K562 (cell line): Measurements from ENCODE around the gene IFFO2. TPM values are rescaled to one million over a fixed set of nuclear protein-coding genes. Genes with fewer than 3 reads are reported as not detected.

Experiments
- CAMTA2 ChIP-seq: fragments of 250-450 bp; sonication (Bioruptor Pico); conservative IDR thresholded peaks from 2 replicates; pipeline ENCODE4 v1.5.1; 2022
- CCNT2 ChIP-seq: IDR thresholded peaks from 2 replicates; pipeline ENCODE4 v1.6.1; 2011; ENCODE audit warnings: borderline replicate concordance, low read depth, mild to moderate bottlenecking, moderate library complexity, mixed read lengths, low read length; ENCODE audit not compliant: insufficient read length; ENCODE audit errors: extremely low read depth
- COPS2 ChIP-seq: fragments of 450-650 bp; conservative IDR thresholded peaks from 2 replicates; pipeline ENCODE4 v1.6.1; 2016; ENCODE audit warnings: mild to moderate bottlenecking, moderate library complexity
- ESRRA ChIP-seq: fragments of 450-650 bp; IDR thresholded peaks from 2 replicates; pipeline ENCODE4 v1.6.1; 2014; ENCODE audit warnings: low read depth, mild to moderate bottlenecking, moderate library complexity, borderline replicate concordance
- HDAC1 ChIP-seq, 2 experiments: fragments of 450-650 bp; IDR thresholded peaks; 2 replicates each; pipeline ENCODE4 v1.6.1; 2016 to 2017; ENCODE audit warnings: inconsistent platforms in 1 of 2, mild to moderate bottlenecking in 1 of 2, moderate library complexity in 1 of 2
- KLF6 ChIP-seq: fragments of 250-450 bp; sonication (Bioruptor Pico); IDR thresholded peaks from 2 replicates; pipeline ENCODE4 v1.4.0; 2020; ENCODE audit warnings: mild to moderate bottlenecking, moderate library complexity, borderline replicate concordance
- MYNN ChIP-seq, 2 experiments: sonication (generic); formaldehyde crosslinking in 1 of 2; IDR thresholded peaks; 2 replicates each; pipeline versions ENCODE4 v1.5.0 to v1.6.1; 2016 to 2020; ENCODE audit warnings: antibody characterized with exemption in 1 of 2, missing genetic modification reagents in 1 of 2
- NR4A1 ChIP-seq, 2 experiments: fragments of 250-450 bp in 1 of 2; fragments of 450-650 bp in 1 of 2; sonication (Bioruptor Pico) in 1 of 2; IDR thresholded peaks; 2 replicates each; pipeline versions ENCODE4 v1.4.0 to v1.6.1; 2016 to 2020; ENCODE audit warnings: mild to moderate bottlenecking in 2 of 2, missing compliant biosample characterization in 1 of 2, missing genetic modification characterization in 1 of 2, moderate library complexity in 1 of 2
- PYGO2 ChIP-seq: fragments of 450-650 bp; IDR thresholded peaks from 2 replicates; pipeline ENCODE4 v1.6.1; 2016; ENCODE audit warnings: mild to moderate bottlenecking, missing genetic modification characterization, moderate library complexity, missing compliant biosample characterization
- RBM22 ChIP-seq: fragments of 200-400 bp; formaldehyde crosslinking; IDR thresholded peaks from 2 replicates; pipeline ENCODE4 v1.6.1; 2018; ENCODE audit warnings: low read length, low read depth; ENCODE audit not compliant: poor library complexity, severe bottlenecking
- RCOR1 ChIP-seq, 2 experiments: IDR thresholded peaks; 2 replicates each; pipeline ENCODE4 v1.6.1; 2012; ENCODE audit warnings: low read depth in 2 of 2, low read length in 2 of 2, borderline replicate concordance in 1 of 2, improper control_type of control experiment in 1 of 2
- SMARCA5 ChIP-seq: fragments of 450-650 bp; IDR thresholded peaks from 2 replicates; pipeline ENCODE4 v1.6.1; 2016
- SPI1 ChIP-seq: IDR thresholded peaks from 2 replicates; pipeline ENCODE4 v1.6.1; 2011; ENCODE audit warnings: low read depth, low read length, control low read depth, borderline replicate concordance
- ZBTB7A ChIP-seq: IDR thresholded peaks from 2 replicates; pipeline ENCODE4 v1.6.1; 2011; ENCODE audit warnings: low read depth, mild to moderate bottlenecking, low read length, moderate library complexity, borderline replicate concordance; ENCODE audit not compliant: control insufficient read depth
- ZKSCAN1 ChIP-seq: fragments of 150-350 bp; IDR thresholded peaks from 2 replicates; pipeline ENCODE4 v1.6.1; 2016; ENCODE audit warnings: low read depth, low read length
- ZNF133 ChIP-seq: fragments of 250-450 bp; sonication (Bioruptor Pico); IDR thresholded peaks from 2 replicates; pipeline ENCODE4 v1.4.0; 2020; ENCODE audit warnings: mild to moderate bottlenecking
- ZNF143 ChIP-seq: sonication (generic); formaldehyde crosslinking; IDR thresholded peaks from 2 replicates; pipeline ENCODE4 v1.9.0; 2022; ENCODE audit warnings: mild to moderate bottlenecking, missing genetic modification reagents
- ZNF184 ChIP-seq: sonication (generic); formaldehyde crosslinking; IDR thresholded peaks from 2 replicates; pipeline ENCODE4 v1.5.0; 2020; ENCODE audit warnings: missing genetic modification reagents
- ZNF561 ChIP-seq: fragments of 450-650 bp; formaldehyde crosslinking; conservative IDR thresholded peaks from 2 replicates; pipeline ENCODE4 v1.4.0; 2020; ENCODE audit warnings: mild to moderate bottlenecking, moderate library complexity
- ZNF583 ChIP-seq: fragments of 250-450 bp; sonication (Bioruptor Pico); IDR thresholded peaks from 2 replicates; pipeline ENCODE4 v1.4.0; 2020
- polyA plus RNA-seq, 8 experiments: library from polyadenylated mRNA; depleted of rRNA in 4 of 8; stranded (reverse) in 5 of 8; unstranded in 3 of 8; fragments of >200 nt; fragmentation: Nextera tagmentation in 2 of 8; fragmentation: Illumina TruSeq in 1 of 8; extraction: Ambion mirVana in 2 of 8; extraction: Trizol in 1 of 8; gene quantifications; 2 replicates each; pipeline versions ENCODE4 v1.2.1 to v1.2.3, GENCODE V29; 2011 to 2014; ENCODE audit warnings: inconsistent platforms in 1 of 8, missing spikeins in 1 of 8
- total RNA-seq, 7 experiments: library from RNA; depleted of rRNA in 6 of 7; stranded (reverse); fragments of >200 nt in 6 of 7; fragmentation: Illumina TruSeq in 2 of 7; extraction: Trizol in 2 of 7; gene quantifications; 2 replicates each; pipeline versions ENCODE4 v1.2.1 to v1.2.3, GENCODE V29; 2011 to 2021; ENCODE audit warnings: low replicate concordance in 1 of 7
- TF ChIP-seq, protein P1 (sequence below): fragments of 450-650 bp; IDR thresholded peaks from 2 replicates; pipeline ENCODE4 v1.6.1; 2014; ENCODE audit warnings: low read depth, mild to moderate bottlenecking, moderate library complexity, borderline replicate concordance
- TF ChIP-seq, protein P2 (sequence below): IDR thresholded peaks from 2 replicates; pipeline ENCODE4 v1.6.1; 2014; ENCODE audit warnings: antibody characterized with exemption
- TF ChIP-seq, protein P3 (sequence below): sonication (generic); formaldehyde crosslinking; IDR thresholded peaks from 2 replicates; pipeline ENCODE4 v1.8.1; 2023; ENCODE audit warnings: mild to moderate bottlenecking, missing genetic modification reagents

Gene IFFO2
- total and polyA plus RNA-seq, 9 of the 15 experiments (the other 6 are each of a cell fraction or from before 2014, with no cell fraction given), result 0.15 to 1.0 (median 0.44) TPM; not detected in 2

DNA sequence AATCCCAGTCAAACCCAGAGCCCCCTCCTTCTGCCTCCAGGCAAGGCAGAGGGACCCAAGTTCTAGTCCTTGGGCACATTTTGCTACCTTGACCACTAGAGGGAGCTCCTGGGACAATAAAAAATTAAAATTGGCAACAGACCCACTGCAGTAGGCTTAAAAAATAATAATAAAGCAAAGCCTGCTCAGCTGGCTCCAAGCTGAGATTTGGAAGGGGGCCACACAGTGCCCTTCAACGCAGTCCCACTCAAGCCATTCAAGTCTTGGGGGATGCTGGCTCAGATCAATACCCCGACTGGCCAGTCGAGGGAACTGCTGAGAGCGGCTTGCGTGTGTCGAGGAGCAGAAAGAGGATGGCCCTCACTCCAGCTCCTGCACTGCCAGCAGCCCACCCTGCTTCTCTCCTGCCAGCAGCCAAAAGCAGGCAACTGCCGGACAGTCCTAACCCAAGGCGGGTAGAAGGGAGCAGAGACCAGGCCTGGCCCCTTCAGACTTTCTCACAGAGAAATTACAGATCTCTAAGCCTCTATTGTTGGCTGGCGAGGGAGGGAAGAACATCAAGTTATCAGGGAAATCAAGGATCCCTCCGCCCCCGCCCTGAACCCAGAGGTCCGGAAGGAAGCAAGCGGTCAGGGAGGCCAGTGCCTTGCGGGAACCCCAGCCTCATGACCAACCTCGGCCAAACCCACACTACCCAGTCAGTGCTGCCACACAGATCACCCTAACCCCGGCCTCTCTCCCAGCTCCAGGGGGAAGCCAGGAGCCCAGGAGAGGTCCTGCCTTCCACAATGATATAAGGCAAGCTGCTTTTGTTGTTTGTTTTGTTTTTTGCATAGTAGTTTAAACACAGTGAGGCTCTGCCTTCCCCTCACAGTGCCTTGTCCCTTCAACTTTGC, 49.2 kb downstream of the IFFO2 start (continued):
- TF ChIP-seq COPS2, result no peak
- TF ChIP-seq RBM22, result no peak
- peak in 1 of 2 experiments; percentile 24; a peak in 1 of 4 replicates for TF ChIP-seq HDAC1 (IDR thresholded peaks at IDR 0.05)
- no peak for TF ChIP-seq CCNT2
- TF ChIP-seq, protein P1, sequence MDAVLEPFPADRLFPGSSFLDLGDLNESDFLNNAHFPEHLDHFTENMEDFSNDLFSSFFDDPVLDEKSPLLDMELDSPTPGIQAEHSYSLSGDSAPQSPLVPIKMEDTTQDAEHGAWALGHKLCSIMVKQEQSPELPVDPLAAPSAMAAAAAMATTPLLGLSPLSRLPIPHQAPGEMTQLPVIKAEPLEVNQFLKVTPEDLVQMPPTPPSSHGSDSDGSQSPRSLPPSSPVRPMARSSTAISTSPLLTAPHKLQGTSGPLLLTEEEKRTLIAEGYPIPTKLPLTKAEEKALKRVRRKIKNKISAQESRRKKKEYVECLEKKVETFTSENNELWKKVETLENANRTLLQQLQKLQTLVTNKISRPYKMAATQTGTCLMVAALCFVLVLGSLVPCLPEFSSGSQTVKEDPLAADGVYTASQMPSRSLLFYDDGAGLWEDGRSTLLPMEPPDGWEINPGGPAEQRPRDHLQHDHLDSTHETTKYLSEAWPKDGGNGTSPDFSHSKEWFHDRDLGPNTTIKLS, result no peak
- 0 out of 2 replicates have a peak, but pooled peaks have one; percentile 18 for TF ChIP-seq ZNF143 (CRISPR knock-in tag)
- TF ChIP-seq, protein P2, sequence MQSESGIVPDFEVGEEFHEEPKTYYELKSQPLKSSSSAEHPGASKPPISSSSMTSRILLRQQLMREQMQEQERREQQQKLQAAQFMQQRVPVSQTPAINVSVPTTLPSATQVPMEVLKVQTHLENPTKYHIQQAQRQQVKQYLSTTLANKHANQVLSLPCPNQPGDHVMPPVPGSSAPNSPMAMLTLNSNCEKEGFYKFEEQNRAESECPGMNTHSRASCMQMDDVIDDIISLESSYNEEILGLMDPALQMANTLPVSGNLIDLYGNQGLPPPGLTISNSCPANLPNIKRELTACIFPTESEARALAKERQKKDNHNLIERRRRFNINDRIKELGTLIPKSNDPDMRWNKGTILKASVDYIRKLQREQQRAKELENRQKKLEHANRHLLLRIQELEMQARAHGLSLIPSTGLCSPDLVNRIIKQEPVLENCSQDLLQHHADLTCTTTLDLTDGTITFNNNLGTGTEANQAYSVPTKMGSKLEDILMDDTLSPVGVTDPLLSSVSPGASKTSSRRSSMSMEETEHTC, result no peak
- TF ChIP-seq SPI1, result no peak
- TF ChIP-seq, protein P3, sequence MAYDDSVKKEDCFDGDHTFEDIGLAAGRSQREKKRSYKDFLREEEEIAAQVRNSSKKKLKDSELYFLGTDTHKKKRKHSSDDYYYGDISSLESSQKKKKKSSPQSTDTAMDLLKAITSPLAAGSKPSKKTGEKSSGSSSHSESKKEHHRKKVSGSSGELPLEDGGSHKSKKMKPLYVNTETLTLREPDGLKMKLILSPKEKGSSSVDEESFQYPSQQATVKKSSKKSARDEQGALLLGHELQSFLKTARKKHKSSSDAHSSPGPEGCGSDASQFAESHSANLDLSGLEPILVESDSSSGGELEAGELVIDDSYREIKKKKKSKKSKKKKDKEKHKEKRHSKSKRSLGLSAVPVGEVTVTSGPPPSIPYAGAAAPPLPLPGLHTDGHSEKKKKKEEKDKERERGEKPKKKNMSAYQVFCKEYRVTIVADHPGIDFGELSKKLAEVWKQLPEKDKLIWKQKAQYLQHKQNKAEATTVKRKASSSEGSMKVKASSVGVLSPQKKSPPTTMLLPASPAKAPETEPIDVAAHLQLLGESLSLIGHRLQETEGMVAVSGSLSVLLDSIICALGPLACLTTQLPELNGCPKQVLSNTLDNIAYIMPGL (CRISPR knock-in tag), result no peak
- peak; percentile 71; the same call in 1 of the 2 replicates for TF ChIP-seq SMARCA5
- TF ChIP-seq NR4A1 (CRISPR knock-in tag; IDR thresholded peaks at IDR 0.05), result no peak
- 0 out of 2 replicates have a peak, but pooled peaks have one; percentile 65 for TF ChIP-seq NR4A1 (tag; IDR thresholded peaks at IDR 0.05)
- TF ChIP-seq ZNF583 (CRISPR knock-in tag), result 0 out of 2 replicates have a peak, but pooled peaks have one; percentile 17
- TF ChIP-seq PYGO2 (tag), result no peak; the same call in 1 of the 2 replicates
- TF ChIP-seq ZNF561, result no peak
- TF ChIP-seq MYNN (IDR thresholded peaks at IDR 0.05), result no peak
- no peak for TF ChIP-seq MYNN (CRISPR knock-in tag; IDR thresholded peaks at IDR 0.05)
- peak; percentile 68; the same call in 1 of the 2 replicates for TF ChIP-seq CAMTA2 (CRISPR knock-in tag)
- TF ChIP-seq KLF6 (CRISPR knock-in tag), result no peak
- peak; percentile 36; the same call in 1 of the 2 replicates for TF ChIP-seq ZKSCAN1
- 0 out of 4 replicates have a peak, but pooled peaks of 1 of the 2 experiments have one; percentile 45 for TF ChIP-seq RCOR1 (IDR thresholded peaks at IDR 0.05; ENCODE audit: borderline replicate concordance in 1 of 2, low read depth in 2 of 2, low read length in 2 of 2)
- TF ChIP-seq ZNF184 (CRISPR knock-in tag), result no peak
- peak; percentile 15; the same call in 1 of the 2 replicates for TF ChIP-seq ESRRA
- no peak for TF ChIP-seq ZNF133 (CRISPR knock-in tag)
- peak; percentile 19; the same call in 1 of the 2 replicates for TF ChIP-seq ZBTB7A
